Nucleus accumbens (tissue), 56 donors: Measurements from ENCODE around the gene CD27.
"Not testable (repeated sequence)": the region's sequence is repeated elsewhere in the genome, so short reads cannot be mapped to it uniquely, and the experiment has no call there.

Source experiments
- DNase-seq, 56 donors: peaks; one replicate each; lab custom pipeline; 2025; lab: John Stamatoyannopoulos, UW

Gene CD27

GRCh38 chr12:6460751-6461371 is 16.1 kb downstream of the CD27 start:
- no peak for DNase-seq

GRCh38 chr12:6461401-6462233 is 16.9 kb downstream of the CD27 start:
- peak in 30 of 56 donors; percentile 10 to 72 (median 28) for DNase-seq

GRCh38 chr12:6462234-6462995 is 17.7 kb downstream of the CD27 start:
- no peak for DNase-seq

- no peak for DNase-seq
Observed at GRCh38 chr12:6463216-6463615, 18.5 kb downstream of the CD27 start.

- no peak for DNase-seq
Observed at GRCh38 chr12:6463858-6464257, 19.1 kb downstream of the CD27 start.

GRCh38 chr12:6464531-6464930 is 19.8 kb downstream of the CD27 start:
- DNase-seq: no peak

GRCh38 chr12:6465467-6466183 is 20.9 kb downstream of the CD27 start:
- DNase-seq: peak in 26 of 56 donors; percentile 7 to 70 (median 26)

- DNase-seq: no peak
Observed at GRCh38 chr12:6466184-6466573, 21.4 kb downstream of the CD27 start.

- not testable (repeated sequence) for DNase-seq
Observed at GRCh38 chr12:6466751-6467150, 22.0 kb downstream of the CD27 start.

GRCh38 chr12:6467571-6468282 is 23.0 kb downstream of the CD27 start:
- DNase-seq: not testable (repeated sequence)

GRCh38 chr12:6468283-6468575 is 23.5 kb downstream of the CD27 start:
- DNase-seq: no peak

GRCh38 chr12:6469092-6469491 is 24.3 kb downstream of the CD27 start:
- no peak for DNase-seq

GRCh38 chr12:6469609-6470374 is 25.0 kb downstream of the CD27 start:
- DNase-seq: no peak

- DNase-seq: peak; percentile 91 to 100 (median 99)
Observed at GRCh38 chr12:6470375-6471163, 25.8 kb downstream of the CD27 start, which contains the start of gene VAMP1. Gene VAMP1 (minus strand): TSS chr12:6470677. CDS start chr12:6470531, 146 bp downstream.

- DNase-seq: no peak
Observed at GRCh38 chr12:6471989-6472360, 27.2 kb downstream of the CD27 start.

GRCh38 chr12:6472491-6472890 is 27.7 kb downstream of the CD27 start:
- no peak for DNase-seq

GRCh38 chr12:6475233-6475975 is 30.6 kb downstream of the CD27 start:
- not testable (repeated sequence) for DNase-seq

GRCh38 chr12:6476489-6476888 is 31.7 kb downstream of the CD27 start:
- no peak for DNase-seq
